Activated naive CD8-positive, alpha-beta T cell treated with anti-CD3 and anti-CD28 coated beads, Interleukin-2, amount 50 U/mL, for 24 hours (primary cell): Measurements from ENCODE around the gene PITX3.

ENCODE experiments used
- ATAC-seq: fragments of 150-1000 bp; cut with Tn5 transposase; one replicate; pipeline ENCODE4 v1.10.0; 2021
- DNase-seq: peaks from one replicate; pipeline ENCODE4 v3.0.0; 2021
- H3K27ac Mint-ChIP-seq: one replicate; pipeline ENCODE4 v1.8.0; 2021; ENCODE audit warnings: mild to moderate bottlenecking, mixed read lengths
- H3K27me3 Mint-ChIP-seq: one replicate; pipeline ENCODE4 v1.8.0; 2021; ENCODE audit warnings: mixed read lengths
- H3K36me3 Mint-ChIP-seq: one replicate; pipeline ENCODE4 v1.8.0; 2021; ENCODE audit warnings: low read depth, mixed read lengths
- H3K4me1 Mint-ChIP-seq: one replicate; pipeline ENCODE4 v1.8.0; 2021; ENCODE audit warnings: mixed read lengths
- H3K4me3 Mint-ChIP-seq: one replicate; pipeline ENCODE4 v1.8.0; 2021; ENCODE audit warnings: mild to moderate bottlenecking, moderate library complexity, mixed read lengths
- H3K9me3 Mint-ChIP-seq: one replicate; pipeline ENCODE4 v1.8.0; 2021; ENCODE audit warnings: mixed read lengths

The PITX3 gene

GRCh38 chr10:102241444-102242117 is at the start of gene PITX3:
Gene PITX3 (minus strand): TSS chr10:102241512. CDS start chr10:102232080, 9,432 bp downstream.
- DNase-seq: peak; percentile 92
- H3K9me3 Mint-ChIP-seq: no peaks in the 10 kb centered on the region
- H3K36me3 Mint-ChIP-seq: no peaks in the 10 kb centered on the region
- peak within 1 kb of the TSS; percentile 77 for H3K4me3 Mint-ChIP-seq
- peaks cover 35% of the 10 kb centered on the region for H3K27me3 Mint-ChIP-seq
- peak within 1 kb of the TSS; percentile 3 for H3K27ac Mint-ChIP-seq
- peaks cover 24% of the 10 kb centered on the region for H3K4me1 Mint-ChIP-seq
- ATAC-seq: peak; percentile 47

GRCh38 chr10:102289840-102290239 is 48.5 kb upstream of the PITX3 start:
- Mint-ChIP-seq H3K27me3 (no peaks in the 10 kb centered on the region), H3K27ac (no peak overlapping the region), H3K4me1 (peaks cover 40% of the 10 kb centered on the region), H3K9me3 (no peaks in the 10 kb centered on the region), H3K4me3 (no peak overlapping the region), H3K36me3 (peaks cover 14% of the 10 kb centered on the region)
- ATAC-seq (no peak), DNase-seq (no peak)

- Mint-ChIP-seq H3K9me3 (no peaks in the 10 kb centered on the region), H3K27ac (no peak overlapping the region)
Measured at GRCh38 chr10:102289356-102289755, 48.0 kb upstream of the PITX3 start.

GRCh38 chr10:102287991-102288390 is 46.7 kb upstream of the PITX3 start:
- ATAC-seq (no peak), DNase-seq (no peak)
- no peaks in the 10 kb centered on the region for H3K9me3 Mint-ChIP-seq
- H3K27ac Mint-ChIP-seq: peak overlapping the region; percentile 68
- no peaks in the 10 kb centered on the region for H3K27me3 Mint-ChIP-seq
- no peak overlapping the region for H3K4me3 Mint-ChIP-seq
- H3K36me3 Mint-ChIP-seq: peaks cover 14% of the 10 kb centered on the region
- peaks cover 57% of the 10 kb centered on the region for H3K4me1 Mint-ChIP-seq

More at GRCh38 chr10:102289356-102289755, 48.0 kb upstream of the PITX3 start:
- Mint-ChIP-seq H3K27me3 (no peaks in the 10 kb centered on the region), H3K4me1 (peaks cover 44% of the 10 kb centered on the region), H3K4me3 (no peak overlapping the region), H3K36me3 (peaks cover 14% of the 10 kb centered on the region)
- ATAC-seq (no peak), DNase-seq (no peak)

- Mint-ChIP-seq H3K27ac (peak overlapping the region; percentile 80), H3K9me3 (no peaks in the 10 kb centered on the region), H3K4me3 (no peak overlapping the region), H3K4me1 (peaks cover 62% of the 10 kb centered on the region), H3K36me3 (peaks cover 14% of the 10 kb centered on the region), H3K27me3 (no peaks in the 10 kb centered on the region)
- no peak for DNase-seq
- ATAC-seq: peak; percentile 96
Measured at GRCh38 chr10:102287538-102287937, 46.2 kb upstream of the PITX3 start.

GRCh38 chr10:102286216-102286615 is 44.9 kb upstream of the PITX3 start:
- Mint-ChIP-seq H3K27ac (no peak overlapping the region), H3K36me3 (peaks cover 10% of the 10 kb centered on the region), H3K4me3 (no peak overlapping the region), H3K4me1 (peaks cover 64% of the 10 kb centered on the region), H3K9me3 (no peaks in the 10 kb centered on the region), H3K27me3 (no peaks in the 10 kb centered on the region)
- no peak for DNase-seq
- no peak for ATAC-seq

GRCh38 chr10:102285133-102285532 is 43.8 kb upstream of the PITX3 start:
- Mint-ChIP-seq H3K9me3 (no peaks in the 10 kb centered on the region), H3K27me3 (no peaks in the 10 kb centered on the region), H3K27ac (no peak overlapping the region), H3K4me1 (peaks cover 72% of the 10 kb centered on the region), H3K4me3 (no peak overlapping the region), H3K36me3 (peaks cover 11% of the 10 kb centered on the region)
- DNase-seq (no peak), ATAC-seq (no peak)

- H3K27ac Mint-ChIP-seq: no peak overlapping the region
- peaks cover 13% of the 10 kb centered on the region for H3K36me3 Mint-ChIP-seq
- H3K4me1 Mint-ChIP-seq: peaks cover 78% of the 10 kb centered on the region
- no peak for DNase-seq
- H3K4me3 Mint-ChIP-seq: no peak overlapping the region
- H3K27me3 Mint-ChIP-seq: no peaks in the 10 kb centered on the region
- no peaks in the 10 kb centered on the region for H3K9me3 Mint-ChIP-seq
- no peak for ATAC-seq
Measured at GRCh38 chr10:102284531-102284930, 43.2 kb upstream of the PITX3 start.

GRCh38 chr10:102283890-102284289 is 42.6 kb upstream of the PITX3 start:
- ATAC-seq: no peak
- Mint-ChIP-seq H3K27me3 (no peaks in the 10 kb centered on the region), H3K9me3 (no peaks in the 10 kb centered on the region), H3K4me1 (peaks cover 80% of the 10 kb centered on the region), H3K36me3 (peaks cover 13% of the 10 kb centered on the region), H3K27ac (peak overlapping the region; percentile 34), H3K4me3 (no peak overlapping the region)
- DNase-seq: no peak

GRCh38 chr10:102283488-102283887 is 42.2 kb upstream of the PITX3 start:
- H3K27ac Mint-ChIP-seq: peak overlapping the region; percentile 34
- H3K9me3 Mint-ChIP-seq: no peaks in the 10 kb centered on the region
- DNase-seq (no peak), ATAC-seq (peak; percentile 20)
- no peak overlapping the region for H3K4me3 Mint-ChIP-seq
- H3K27me3 Mint-ChIP-seq: no peaks in the 10 kb centered on the region
- H3K36me3 Mint-ChIP-seq: peaks cover 13% of the 10 kb centered on the region
- peaks cover 80% of the 10 kb centered on the region for H3K4me1 Mint-ChIP-seq

- H3K27me3 Mint-ChIP-seq: no peaks in the 10 kb centered on the region
- no peak for DNase-seq
- H3K9me3 Mint-ChIP-seq: no peaks in the 10 kb centered on the region
- H3K4me3 Mint-ChIP-seq: no peak overlapping the region
- peaks cover 60% of the 10 kb centered on the region for H3K4me1 Mint-ChIP-seq
- peak overlapping the region; percentile 20 for H3K27ac Mint-ChIP-seq
- peaks cover 8% of the 10 kb centered on the region for H3K36me3 Mint-ChIP-seq
- no peak for ATAC-seq
Measured at GRCh38 chr10:102281102-102281487, 39.8 kb upstream of the PITX3 start.

GRCh38 chr10:102280397-102281101 is 39.2 kb upstream of the PITX3 start:
- Mint-ChIP-seq H3K27me3 (no peaks in the 10 kb centered on the region), H3K36me3 (peaks cover 8% of the 10 kb centered on the region), H3K4me1 (peaks cover 55% of the 10 kb centered on the region), H3K9me3 (no peaks in the 10 kb centered on the region), H3K27ac (peak overlapping the region; percentile 20), H3K4me3 (peak overlapping the region; percentile 15)
- no peak for DNase-seq
- ATAC-seq: no peak

GRCh38 chr10:102279104-102279503 is 37.8 kb upstream of the PITX3 start:
- no peaks in the 10 kb centered on the region for H3K27me3 Mint-ChIP-seq
- no peak overlapping the region for H3K27ac Mint-ChIP-seq
- peaks cover 8% of the 10 kb centered on the region for H3K36me3 Mint-ChIP-seq
- no peaks in the 10 kb centered on the region for H3K9me3 Mint-ChIP-seq
- DNase-seq: no peak
- H3K4me1 Mint-ChIP-seq: peaks cover 42% of the 10 kb centered on the region
- ATAC-seq: no peak
- H3K4me3 Mint-ChIP-seq: no peak overlapping the region

- Mint-ChIP-seq H3K4me3 (no peak overlapping the region), H3K27me3 (no peaks in the 10 kb centered on the region), H3K36me3 (peaks cover 12% of the 10 kb centered on the region), H3K4me1 (peaks cover 35% of the 10 kb centered on the region), H3K9me3 (no peaks in the 10 kb centered on the region), H3K27ac (no peak overlapping the region)
- DNase-seq (no peak), ATAC-seq (no peak)
Measured at GRCh38 chr10:102275343-102275742, 34.0 kb upstream of the PITX3 start.

- H3K9me3 Mint-ChIP-seq: no peaks in the 10 kb centered on the region
- H3K27ac Mint-ChIP-seq: no peak overlapping the region
- DNase-seq: no peak
- no peaks in the 10 kb centered on the region for H3K27me3 Mint-ChIP-seq
- H3K4me1 Mint-ChIP-seq: peaks cover 31% of the 10 kb centered on the region
- no peak for ATAC-seq
- peaks cover 14% of the 10 kb centered on the region for H3K36me3 Mint-ChIP-seq
- H3K4me3 Mint-ChIP-seq: no peak overlapping the region
Measured at GRCh38 chr10:102274062-102274461, 32.8 kb upstream of the PITX3 start.
